Peyer's patch (tissue), 4 donors: ENCODE data around the gene PIGV.

ENCODE experiments used
- CTCF ChIP-seq, 6 experiments: fragments of 450-650 bp in 4 of 6; fragments of 200-600 bp in 2 of 6; sonication (generic) in 1 of 6; IDR thresholded peaks; one replicate each; pipeline ENCODE4 v1.5.1; 2017 to 2019; ENCODE audit warnings: antibody characterized with exemption in 6 of 6, mild to moderate bottlenecking in 3 of 6, moderate library complexity in 1 of 6
- POLR2A ChIP-seq, 2 donors: fragments of 450-650 bp; IDR thresholded peaks; one replicate each; pipeline ENCODE4 v1.5.1; 2017; ENCODE audit warnings: antibody characterized with exemption in 2 of 2, mild to moderate bottlenecking in 2 of 2, moderate library complexity in 2 of 2

- no peak for TF ChIP-seq CTCF (IDR thresholded peaks at IDR 0.05)
- no peak for TF ChIP-seq POLR2A (IDR thresholded peaks at IDR 0.05)
Measured at GRCh38 chr1:26767714-26768113, 20.0 kb upstream of the PIGV start.
